Measurements from ENCODE around the gene AFMID.

AFMID gene

GRCh38 chr17:78180083-78180482 is 7.1 kb upstream of the AFMID start:
- DNase-seq: no peak

- DNase-seq: no peak
Measured at GRCh38 chr17:78180508-78180907, 6.7 kb upstream of the AFMID start.

- DNase-seq: no peak
Measured at GRCh38 chr17:78182504-78182903, 4.7 kb upstream of the AFMID start.

- no peak for DNase-seq
Measured at GRCh38 chr17:78183916-78184315, 3.2 kb upstream of the AFMID start.

- DNase-seq: no peak
Measured at GRCh38 chr17:78184351-78184750, 2.8 kb upstream of the AFMID start.

- DNase-seq: no peak
Measured at GRCh38 chr17:78184868-78185267, 2.3 kb upstream of the AFMID start.

GRCh38 chr17:78185981-78186691 is 1.0 kb upstream of the AFMID start:
- no peak for DNase-seq

- DNase-seq: no peak
Measured at GRCh38 chr17:78196716-78197115, 9.6 kb downstream of the AFMID start.

GRCh38 chr17:78197147-78197832 is 10.1 kb downstream of the AFMID start:
- DNase-seq: no peak

GRCh38 chr17:78200451-78200850 is 13.3 kb downstream of the AFMID start:
- no peak for DNase-seq

- no peak for DNase-seq
Measured at GRCh38 chr17:78202666-78203065, 15.5 kb downstream of the AFMID start.

GRCh38 chr17:78204387-78205123 is 17.4 kb downstream of the AFMID start:
- DNase-seq: no peak

- no peak for DNase-seq
Measured at GRCh38 chr17:78205124-78205775, 18.1 kb downstream of the AFMID start.

GRCh38 chr17:78206298-78206697 is 19.1 kb downstream of the AFMID start:
- DNase-seq: no peak

GRCh38 chr17:78208486-78208885 is 21.3 kb downstream of the AFMID start:
- DNase-seq: no peak

GRCh38 chr17:78210111-78210510 is 22.9 kb downstream of the AFMID start:
- no peak for DNase-seq

- DNase-seq: no peak
Measured at GRCh38 chr17:78211032-78211431, 23.9 kb downstream of the AFMID start.

- peak; percentile 91 for DNase-seq
Measured at GRCh38 chr17:78214016-78214705, 27.0 kb downstream of the AFMID start, which contains the start of gene BIRC5. Gene BIRC5, plus strand, starts transcription at chr17:78214253. Its CDS starts 64 bp downstream, at chr17:78214317.

GRCh38 chr17:78214706-78215061 is 27.5 kb downstream of the AFMID start:
- no peak for DNase-seq

- DNase-seq: no peak
Measured at GRCh38 chr17:78219396-78220150, 32.4 kb downstream of the AFMID start.

GRCh38 chr17:78223061-78223460 is 35.9 kb downstream of the AFMID start:
- DNase-seq: no peak

- DNase-seq: no peak
Measured at GRCh38 chr17:78223765-78224164, 36.6 kb downstream of the AFMID start.
